Cardiac fibroblast (primary cell): ENCODE measurements around the gene C9orf152.

Experiments used
- DNase-seq, 2 donors: peaks; one replicate each; pipeline versions ENCODE4 v3.0.0 to v3.0.0-alpha.2; 2010; ENCODE audit warnings: low read depth in 2 of 2
- H3K4me3 ChIP-seq, 2 donors: replicated peaks in 1 of 2; 1 replicate in 1 of 2; 2 replicates in 1 of 2; pipeline ENCODE4 v1.5.1; 2011; ENCODE audit warnings: low read depth in 2 of 2, low read length in 2 of 2, mild to moderate bottlenecking in 2 of 2, moderate library complexity in 1 of 2
- CTCF ChIP-seq: IDR thresholded peaks from one replicate; pipeline ENCODE4 v1.5.1; 2011; ENCODE audit warnings: low read depth, mild to moderate bottlenecking, low read length, inconsistent platforms

The C9orf152 gene

GRCh38 chr9:110155751-110156150 is 52.2 kb downstream of the C9orf152 start:
- H3K4me3 ChIP-seq, result no peak overlapping the region

GRCh38 chr9:110153431-110153830 is 54.5 kb downstream of the C9orf152 start:
- no peak overlapping the region for H3K4me3 ChIP-seq
- no peak for TF ChIP-seq CTCF
- DNase-seq, result peak in 1 of 2 donors; percentile 54

More at GRCh38 chr9:110155751-110156150, 52.2 kb downstream of the C9orf152 start:
- no peak for TF ChIP-seq CTCF
- DNase-seq, result no peak

GRCh38 chr9:110152704-110153374 is 55.1 kb downstream of the C9orf152 start:
- DNase-seq, result peak; percentile 74 to 78

More at GRCh38 chr9:110152704-110153374, 55.1 kb downstream of the C9orf152 start:
- peak; percentile 74 for TF ChIP-seq CTCF
- H3K4me3 ChIP-seq, result no peak overlapping the region
